ENCODE data around the gene KDM2B.
A peak's percentile ranks its signal among the peaks of the same experiment; 100 is the strongest.

The KDM2B gene

GRCh38 chr12:121565076-121565475, 15.7 kb downstream of the KDM2B start:
- no peak for DNase-seq (ENCODE audit: low read depth in 1 of 2, low spot score in 1 of 2)

- no peak for DNase-seq (ENCODE audit: low read depth in 1 of 2, low spot score in 1 of 2)
Measured at GRCh38 chr12:121562488-121562887, 18.3 kb downstream of the KDM2B start.

- no peak for DNase-seq (ENCODE audit: low read depth in 1 of 2, low spot score in 1 of 2)
Measured at GRCh38 chr12:121561009-121561395, 19.8 kb downstream of the KDM2B start.

GRCh38 chr12:121560392-121561008, 20.3 kb downstream of the KDM2B start:
- no peak for DNase-seq (ENCODE audit: low read depth in 1 of 2, low spot score in 1 of 2)

- DNase-seq (ENCODE audit: low read depth in 1 of 2, low spot score in 1 of 2), result no peak
Measured at GRCh38 chr12:121558956-121559355, 21.9 kb downstream of the KDM2B start.

DNA sequence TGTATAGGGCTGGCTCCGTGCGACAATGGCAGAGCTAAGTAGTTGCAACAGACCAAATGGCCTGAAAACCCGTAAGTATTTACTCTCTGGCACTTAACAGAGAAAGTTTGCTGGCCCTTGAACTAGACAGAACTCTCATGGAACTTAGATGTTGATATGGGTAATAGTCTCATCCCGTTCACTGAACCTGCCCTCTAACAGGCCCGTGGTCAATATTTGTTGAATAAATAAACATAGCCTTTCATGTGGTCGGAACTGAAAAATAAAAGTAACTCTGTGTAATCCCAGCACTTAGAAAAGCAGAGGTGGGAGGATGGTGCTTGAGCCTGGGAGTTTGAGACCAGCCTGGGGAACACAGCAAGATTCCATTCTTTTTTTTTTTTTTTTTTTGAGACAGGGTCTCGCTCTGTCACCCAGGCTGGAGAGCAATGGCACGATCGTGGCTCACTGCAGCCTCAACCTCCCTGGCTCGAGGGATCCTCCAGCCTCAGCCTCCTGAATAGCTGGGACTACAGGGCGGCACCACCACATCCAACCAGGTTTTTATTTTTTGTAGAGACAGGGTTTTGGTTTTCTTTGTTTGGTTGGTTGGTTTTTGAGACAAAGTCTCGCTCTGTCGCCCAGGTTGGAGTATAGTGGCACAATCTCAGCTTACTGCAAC, 29.7 kb downstream of the KDM2B start:
- DNase-seq (ENCODE audit: low read depth in 1 of 2, low spot score in 1 of 2), result no peak

GRCh38 chr12:121549075-121549474, 31.7 kb downstream of the KDM2B start:
- no peak for DNase-seq (ENCODE audit: low read depth in 1 of 2, low spot score in 1 of 2)

- DNase-seq (ENCODE audit: low read depth in 1 of 2, low spot score in 1 of 2), result no peak
Measured at GRCh38 chr12:121545480-121545879, 35.3 kb downstream of the KDM2B start.

DNA sequence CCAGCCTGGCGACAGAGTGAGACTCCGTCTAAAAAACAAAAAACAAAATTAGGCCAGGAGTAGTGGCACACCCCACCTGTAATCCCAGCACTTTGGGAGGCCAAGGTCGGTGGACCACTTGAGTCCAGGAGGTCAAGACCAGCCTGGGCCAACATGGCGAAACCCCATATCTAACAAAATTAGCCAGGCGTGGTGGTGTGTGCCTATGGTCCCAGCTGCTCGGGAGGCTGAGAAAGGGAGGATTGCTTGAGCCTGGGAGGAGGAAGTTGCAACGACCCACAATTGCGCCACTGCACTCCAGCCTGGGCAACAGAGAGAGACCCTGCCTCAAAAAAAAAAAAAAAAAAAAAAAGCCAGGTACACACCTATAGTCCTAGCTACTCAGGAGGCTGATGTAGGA, 37.0 kb downstream of the KDM2B start:
- DNase-seq (ENCODE audit: low read depth in 1 of 2, low spot score in 1 of 2), result no peak

GRCh38 chr12:121539908-121540307, 40.9 kb downstream of the KDM2B start:
- DNase-seq (ENCODE audit: low read depth in 1 of 2, low spot score in 1 of 2), result no peak

GRCh38 chr12:121538699-121539061, 42.1 kb downstream of the KDM2B start:
- DNase-seq (ENCODE audit: low read depth in 1 of 2, low spot score in 1 of 2), result no peak

- DNase-seq (ENCODE audit: low read depth in 1 of 2, low spot score in 1 of 2), result peak in 1 of 2 donors; percentile 17
Measured at GRCh38 chr12:121537814-121538698, 42.8 kb downstream of the KDM2B start.

- DNase-seq (ENCODE audit: low read depth in 1 of 2, low spot score in 1 of 2), result peak; percentile 13 to 24
Measured at GRCh38 chr12:121536899-121537813, 43.7 kb downstream of the KDM2B start.

- peak in 1 of 2 donors; percentile 22 for DNase-seq (ENCODE audit: low read depth in 1 of 2, low spot score in 1 of 2)
Measured at GRCh38 chr12:121536054-121536898, 44.5 kb downstream of the KDM2B start.

DNA sequence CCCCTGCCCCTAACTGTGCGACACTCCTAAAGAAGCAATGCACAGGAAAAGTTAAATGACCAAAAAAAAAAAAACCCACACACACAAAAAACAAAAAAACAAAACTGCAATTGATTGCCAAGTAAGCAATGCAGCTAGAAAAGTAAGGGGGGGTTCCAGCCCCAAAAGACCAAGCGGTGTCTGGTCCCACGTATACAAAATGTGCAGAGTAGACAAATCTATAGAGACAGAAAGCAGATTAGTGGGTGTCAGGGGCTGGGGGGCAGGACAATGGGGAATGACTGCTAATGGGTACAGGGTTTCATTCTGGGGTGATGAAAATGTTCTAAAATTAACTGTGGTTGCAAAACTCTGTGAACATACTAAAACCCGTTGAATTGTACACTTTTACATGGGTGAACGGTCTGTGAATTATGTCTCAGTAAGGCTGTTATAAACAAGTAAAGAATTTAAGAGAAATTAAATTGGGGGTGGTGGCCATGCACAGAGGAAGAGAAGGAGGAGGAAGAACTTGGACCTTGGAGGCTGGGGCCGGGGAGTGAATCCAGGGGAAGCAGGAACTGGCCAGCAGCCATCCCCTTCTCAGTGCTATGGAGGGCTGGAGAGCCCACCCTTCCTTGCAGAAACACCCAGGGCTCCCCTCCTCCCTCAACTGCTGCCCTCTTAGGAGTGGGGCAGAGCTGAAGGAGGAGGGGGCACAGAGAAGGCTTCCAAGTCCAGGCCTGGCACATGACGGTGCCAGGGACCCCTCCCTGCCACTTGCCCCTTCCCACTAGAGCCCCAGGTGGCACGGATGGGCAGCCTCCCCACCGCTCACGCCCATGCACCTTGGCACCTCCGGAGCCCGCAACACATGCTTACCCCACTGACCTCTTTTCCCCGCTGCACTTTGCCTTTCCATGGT, 45.4 kb downstream of the KDM2B start:
- DNase-seq (ENCODE audit: low read depth in 1 of 2, low spot score in 1 of 2), result no peak

DNA sequence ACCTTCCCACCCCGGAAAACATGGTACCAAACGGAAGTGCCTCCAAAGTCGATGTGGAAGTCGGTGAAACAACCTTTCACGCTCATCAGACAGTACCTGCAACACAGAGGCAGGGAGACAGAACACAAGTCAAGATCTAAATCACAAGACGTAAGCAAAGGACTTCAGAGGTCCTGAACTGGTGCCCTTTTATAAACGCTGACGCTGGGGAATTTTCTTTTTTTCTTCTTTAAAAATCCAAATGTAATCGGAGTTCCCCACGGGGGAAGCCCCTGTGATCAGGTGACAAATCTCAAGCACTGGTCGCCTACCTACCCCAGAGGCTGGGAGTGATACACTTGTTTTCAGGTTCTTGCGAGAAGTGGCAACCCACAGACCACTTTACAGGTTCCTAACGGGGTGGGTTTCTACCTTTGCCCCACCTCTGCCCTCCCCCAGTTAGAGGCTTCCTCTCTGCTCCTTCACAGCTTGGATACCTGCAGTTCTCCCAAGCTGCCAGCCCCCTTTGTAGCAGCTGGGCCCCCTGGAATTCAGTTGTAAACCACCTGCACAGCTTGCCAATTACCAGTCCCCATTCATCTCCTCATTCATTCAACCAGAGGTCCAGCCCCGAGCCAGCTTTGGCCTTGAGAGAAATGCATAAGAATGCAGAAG, 46.2 kb downstream of the KDM2B start:
- peak; percentile 32 to 35 for DNase-seq (ENCODE audit: low read depth in 1 of 2, low spot score in 1 of 2)

- DNase-seq (ENCODE audit: low read depth in 1 of 2, low spot score in 1 of 2), result no peak
Measured at GRCh38 chr12:121533394-121534090, 47.3 kb downstream of the KDM2B start.

Data from stimulated activated CD4-positive, alpha-beta T cell treated with anti-CD3 and anti-CD28 coated beads, Interleukin-15, amount 100 ng/mL, for 1 hour (primary cell).